ENCODE measurements around the gene AIPL1.
A peak's percentile ranks its signal among the peaks of the same experiment; 100 is the strongest.

AIPL1 gene

DNA sequence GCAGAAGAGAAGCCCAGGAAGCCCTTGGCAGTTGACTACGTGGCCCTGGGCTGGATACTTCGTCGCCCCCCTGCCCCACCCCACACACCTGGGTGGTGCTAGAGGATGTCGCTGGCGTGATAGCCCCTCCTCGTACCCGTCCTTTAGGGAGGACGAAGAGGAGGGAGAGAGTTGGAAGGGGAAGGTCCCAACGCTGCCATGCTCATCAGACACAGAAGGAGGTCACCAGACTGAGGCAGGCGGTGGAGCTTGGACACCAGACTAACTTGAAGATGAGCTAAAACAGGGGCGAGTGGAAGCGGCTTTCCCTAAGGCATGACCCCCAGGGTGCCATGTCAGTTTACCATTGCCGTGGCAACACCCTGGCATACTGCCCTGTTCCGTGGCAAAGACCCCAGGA, 11.0 kb downstream of the AIPL1 start:
- peak; percentile 48 for FAIRE-seq
- no peak for DNase-seq (ENCODE audit: insufficient read length, low spot score)

DNA sequence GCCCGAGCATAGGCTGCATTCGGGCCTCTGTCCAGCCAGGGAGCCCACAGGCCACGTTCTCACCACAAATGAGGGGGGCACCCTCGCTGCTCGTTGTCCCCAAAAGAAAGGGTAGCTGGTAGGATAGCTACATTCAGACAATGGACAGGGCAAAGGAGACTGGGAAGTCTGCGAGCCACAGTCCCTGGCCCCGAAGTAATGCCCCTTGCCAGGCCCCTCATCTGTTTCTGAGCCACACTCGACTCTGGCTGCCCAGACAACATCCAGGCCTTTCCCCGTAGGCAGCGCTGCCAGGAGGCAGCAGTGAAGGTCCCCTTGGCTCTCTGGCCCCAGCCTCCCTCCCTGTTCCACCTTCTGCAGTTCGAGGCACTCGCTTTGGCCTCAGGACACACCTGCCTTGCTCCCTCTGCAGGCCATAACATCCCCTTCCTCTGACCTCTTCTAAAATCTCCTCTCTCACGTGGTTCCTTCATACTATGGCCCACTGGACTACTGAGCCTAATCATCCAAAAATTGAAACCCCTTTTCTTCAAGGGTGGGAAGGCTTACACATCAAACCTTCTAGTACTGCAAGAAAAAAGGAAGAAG, 12.2 kb downstream of the AIPL1 start:
- no peak for DNase-seq (ENCODE audit: insufficient read length, low spot score)
- FAIRE-seq: no peak

DNA sequence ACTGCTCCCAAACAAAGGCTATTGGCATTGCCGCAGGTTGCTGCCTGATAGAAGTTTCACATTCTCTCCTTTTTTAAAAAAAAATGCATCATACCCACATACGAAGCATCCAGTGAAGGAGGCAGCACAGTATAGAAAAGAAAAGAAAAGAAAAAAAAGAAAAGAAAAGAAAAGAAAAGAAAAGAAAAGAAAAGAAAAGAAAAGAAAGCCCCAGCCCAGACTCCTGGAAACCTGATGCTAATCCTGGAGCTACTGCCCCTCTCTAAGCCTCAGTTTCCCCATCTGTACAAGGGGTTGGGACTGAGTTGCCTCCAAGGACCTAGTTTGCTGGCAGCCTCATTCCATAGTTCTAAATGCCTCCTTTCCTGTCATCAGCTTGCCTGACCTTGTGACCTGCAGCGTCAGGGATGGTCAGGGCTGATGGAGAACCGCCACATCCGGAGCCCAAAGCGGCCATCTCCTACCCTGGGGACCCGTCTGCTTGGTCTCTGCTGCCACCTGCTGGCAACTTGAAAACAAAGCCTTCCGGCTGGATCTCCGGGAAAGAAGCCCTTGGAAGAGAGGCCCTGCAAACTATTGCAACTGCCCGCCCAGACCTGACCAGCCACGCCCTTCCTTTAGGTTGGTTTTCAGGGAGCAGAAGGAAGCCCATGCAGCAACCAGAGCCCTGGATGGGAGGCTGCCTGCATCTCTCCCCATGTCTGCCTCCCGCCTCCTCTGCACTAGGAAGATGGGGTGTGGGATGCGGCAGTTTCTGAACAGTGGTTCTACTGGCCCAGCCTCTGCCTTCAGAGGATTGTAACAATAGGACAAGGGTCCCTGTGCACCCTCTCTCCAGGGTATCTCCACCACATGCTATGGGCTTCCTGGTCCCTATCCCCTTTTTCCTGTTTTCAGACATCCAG, 13.0 kb downstream of the AIPL1 start:
- peak; percentile 91 for DNase-seq (ENCODE audit: insufficient read length, low spot score)
- FAIRE-seq: peak; percentile 77

DNA sequence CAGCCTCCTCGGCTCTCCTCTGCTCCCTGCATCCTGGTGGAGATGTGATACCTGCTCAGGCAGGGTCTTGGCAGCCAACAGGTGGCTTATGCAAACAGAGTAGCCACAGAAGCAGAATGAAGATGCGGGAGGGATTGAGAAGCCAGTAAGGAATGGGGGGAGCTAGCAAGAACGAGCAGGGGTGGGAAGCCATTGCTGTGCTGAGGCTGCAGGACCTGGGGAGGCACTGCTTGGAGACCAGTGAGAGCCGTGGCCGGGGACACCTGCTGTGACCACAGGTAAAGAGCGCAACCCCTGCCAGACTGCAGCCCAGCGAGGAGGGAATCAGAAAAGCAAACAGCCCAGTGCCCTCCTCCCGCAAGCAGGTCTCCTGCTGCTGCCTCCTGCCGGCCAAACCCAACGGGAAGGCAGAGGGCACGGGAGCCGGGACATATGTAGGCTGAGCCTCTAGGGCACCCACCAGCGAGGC, 14.7 kb downstream of the AIPL1 start:
- DNase-seq (ENCODE audit: insufficient read length, low spot score): no peak
- no peak for FAIRE-seq

DNA sequence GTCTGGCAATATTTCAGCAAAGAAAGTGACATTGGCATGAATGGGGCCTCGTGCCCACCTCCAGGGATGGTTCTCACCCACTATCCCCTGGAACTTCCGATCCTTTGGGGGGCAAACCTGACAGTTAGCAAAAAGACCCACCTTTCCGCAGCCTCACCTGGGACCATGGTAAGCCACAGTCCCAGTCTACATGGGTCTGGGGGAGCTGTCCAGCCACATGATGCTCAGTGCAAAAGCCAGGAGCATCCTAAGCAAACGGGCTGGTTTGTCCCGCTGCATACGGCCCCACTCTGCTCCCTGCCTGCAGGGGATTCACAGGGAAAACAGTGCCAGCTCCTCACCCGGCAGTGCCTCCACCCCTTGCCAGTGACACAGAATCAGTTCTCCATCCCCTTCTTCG, 19.3 kb downstream of the AIPL1 start:
- DNase-seq (ENCODE audit: insufficient read length, low spot score): no peak
- no peak for FAIRE-seq

DNA sequence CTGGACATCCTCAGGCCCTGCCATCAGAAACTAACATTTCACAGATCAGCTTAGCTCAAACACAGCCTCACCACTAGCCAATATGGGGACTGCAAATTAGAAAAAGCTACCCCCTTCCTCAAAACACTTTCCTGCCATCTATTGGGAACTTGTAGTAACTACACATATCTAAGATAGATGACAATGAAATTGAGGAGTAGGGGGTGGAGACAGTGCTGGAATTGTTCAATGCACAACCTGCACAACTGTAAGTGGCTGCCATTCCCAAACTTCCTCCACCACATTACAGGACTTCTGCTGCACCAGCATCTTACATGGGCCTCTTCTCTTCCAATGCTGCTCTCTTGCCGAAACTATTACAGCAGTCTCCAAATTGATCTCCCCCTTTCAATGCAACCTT, 21.9 kb downstream of the AIPL1 start:
- DNase-seq (ENCODE audit: insufficient read length, low spot score): peak; percentile 63
- peak; percentile 84 for FAIRE-seq

DNA sequence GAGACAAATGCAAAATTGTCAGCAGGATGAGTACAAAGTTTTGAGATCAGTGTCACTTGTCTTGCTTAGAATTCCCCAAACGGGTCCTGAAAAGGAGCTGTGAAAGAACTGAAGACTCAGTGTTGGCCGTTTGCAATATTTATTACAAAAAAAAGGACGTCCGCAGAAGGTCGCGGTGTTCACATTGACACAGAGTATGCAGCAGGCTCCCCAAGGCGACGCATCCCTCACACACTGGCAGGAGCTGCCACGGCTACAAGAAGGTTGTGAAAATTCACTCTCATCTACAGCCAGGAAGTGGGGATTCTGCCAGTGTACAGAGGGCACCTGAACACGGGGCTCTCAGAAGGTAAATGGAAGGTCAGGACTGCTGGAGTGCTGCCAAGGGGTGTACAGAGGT, 26.2 kb downstream of the AIPL1 start:
- no peak for DNase-seq (ENCODE audit: insufficient read length, low spot score)
- FAIRE-seq: no peak

DNA sequence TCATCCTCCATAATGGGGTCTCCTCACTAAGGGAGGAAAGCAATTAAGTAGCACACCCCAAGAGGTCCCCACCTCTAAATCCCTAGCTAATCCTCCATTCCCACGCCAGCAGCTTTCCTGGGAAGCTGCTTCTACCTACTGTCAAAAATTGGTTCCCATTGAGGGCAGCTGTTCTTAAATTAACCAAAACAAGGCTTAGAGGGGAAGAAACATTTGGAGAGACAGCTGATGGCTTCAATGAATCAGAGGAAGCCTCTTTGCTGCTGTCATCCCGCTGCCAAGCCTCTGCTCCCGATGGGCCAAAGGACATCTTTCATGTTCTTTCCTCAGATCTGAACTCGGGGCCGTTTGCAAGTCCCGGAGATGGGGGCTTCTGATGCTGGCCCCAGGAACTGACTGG, 26.6 kb downstream of the AIPL1 start:
- DNase-seq (ENCODE audit: insufficient read length, low spot score) (no peak), FAIRE-seq (no peak)

DNA sequence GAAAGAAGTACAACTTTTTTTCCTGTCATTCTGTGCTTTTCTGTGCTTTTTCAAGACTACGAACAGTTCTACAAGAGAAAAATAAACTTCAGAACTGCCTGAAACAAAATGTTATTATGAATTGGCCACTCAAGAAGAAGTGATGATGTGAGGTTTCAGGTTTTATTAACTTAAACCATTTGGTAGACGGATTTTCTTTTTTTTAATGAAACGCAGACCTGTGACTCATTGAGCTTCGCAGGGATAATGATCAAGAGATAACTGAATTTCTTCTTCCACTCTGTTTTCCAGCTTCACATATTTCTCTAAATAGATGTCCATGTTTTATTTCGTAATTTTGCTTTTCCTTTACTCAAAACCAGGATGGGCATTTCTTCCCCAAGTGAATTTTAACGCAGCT, 32.7 kb downstream of the AIPL1 start:
- DNase-seq (ENCODE audit: insufficient read length, low spot score): no peak
- no peak for FAIRE-seq

DNA sequence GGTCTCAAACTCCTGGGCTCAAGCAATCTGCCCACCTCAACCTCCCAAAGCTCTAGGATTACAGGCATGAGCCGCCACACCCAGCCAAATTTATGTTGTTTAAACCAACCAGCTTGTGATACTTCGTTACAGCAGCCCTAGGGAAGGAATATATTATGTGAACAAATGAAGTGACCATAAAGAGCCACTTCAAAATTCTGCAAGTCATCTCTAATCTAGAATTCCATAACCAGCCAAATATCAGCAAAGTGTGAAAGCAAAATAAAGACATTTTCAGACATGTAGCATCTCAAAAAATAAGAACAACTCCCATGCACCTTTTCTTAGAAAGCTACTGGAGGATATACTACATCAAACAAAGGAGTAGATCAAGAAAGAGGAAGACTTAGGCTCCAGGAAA, 36.0 kb downstream of the AIPL1 start:
- DNase-seq (ENCODE audit: insufficient read length, low spot score): no peak

DNA sequence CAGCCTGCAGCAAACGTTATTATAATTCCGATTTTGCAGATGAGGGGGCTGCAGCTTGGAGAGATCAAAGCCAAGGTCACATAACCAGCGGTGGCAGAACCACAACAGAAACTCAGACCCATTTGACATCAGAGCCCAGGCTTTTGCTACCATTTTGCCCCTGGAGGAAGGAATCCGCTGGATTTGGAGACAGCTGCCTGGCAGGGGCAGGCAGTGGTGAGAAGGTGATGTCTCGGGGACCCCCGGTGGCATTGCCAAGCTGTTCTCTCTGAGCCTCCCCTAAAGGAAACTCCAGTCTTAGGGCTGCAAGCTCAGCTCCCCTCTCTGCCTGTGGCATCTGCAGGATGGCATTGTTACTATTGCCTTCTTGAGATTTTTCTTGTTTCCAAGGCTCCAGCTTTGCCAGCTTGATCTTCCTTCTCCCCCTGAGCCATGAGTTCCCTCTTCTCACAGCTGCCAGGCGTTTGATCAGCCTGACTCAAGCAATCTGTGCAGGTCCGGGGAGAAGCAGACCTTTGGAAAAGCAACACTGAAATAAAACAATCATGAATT, 40.8 kb downstream of the AIPL1 start:
- DNase-seq (ENCODE audit: insufficient read length, low spot score) (no peak), FAIRE-seq (no peak)

More for the DNA sequence above, 36.0 kb downstream of the AIPL1 start:
- FAIRE-seq: no peak

DNA sequence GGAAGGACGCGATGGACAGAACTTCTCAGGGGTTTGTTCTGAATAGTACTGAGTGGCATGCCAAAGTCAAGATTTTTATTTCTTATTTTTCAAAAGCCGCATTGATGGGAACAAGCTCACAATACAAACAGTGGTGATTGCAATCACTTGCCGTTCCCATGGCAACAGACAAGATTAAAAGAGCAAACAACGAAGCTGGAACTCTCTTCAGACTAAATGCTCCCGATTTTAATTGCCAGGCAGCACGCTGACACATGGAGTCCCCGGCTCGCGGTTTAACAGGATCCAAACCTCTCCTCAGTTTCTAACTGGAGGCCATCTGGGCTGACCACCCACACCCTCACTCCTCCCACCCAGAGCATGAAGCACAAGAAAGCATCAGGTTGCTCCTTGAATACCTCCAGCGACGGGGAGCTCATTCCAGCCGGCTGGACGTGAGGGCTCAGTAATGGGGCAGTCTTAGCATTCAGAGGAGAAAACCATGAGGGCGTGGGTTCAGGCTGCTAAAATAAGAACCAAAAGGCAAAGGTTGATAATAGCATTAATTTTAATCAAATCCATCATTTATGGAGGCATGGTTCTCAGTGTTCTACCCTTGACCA, 41.5 kb downstream of the AIPL1 start:
- no peak for FAIRE-seq
- no peak for DNase-seq (ENCODE audit: insufficient read length, low spot score)

DNA sequence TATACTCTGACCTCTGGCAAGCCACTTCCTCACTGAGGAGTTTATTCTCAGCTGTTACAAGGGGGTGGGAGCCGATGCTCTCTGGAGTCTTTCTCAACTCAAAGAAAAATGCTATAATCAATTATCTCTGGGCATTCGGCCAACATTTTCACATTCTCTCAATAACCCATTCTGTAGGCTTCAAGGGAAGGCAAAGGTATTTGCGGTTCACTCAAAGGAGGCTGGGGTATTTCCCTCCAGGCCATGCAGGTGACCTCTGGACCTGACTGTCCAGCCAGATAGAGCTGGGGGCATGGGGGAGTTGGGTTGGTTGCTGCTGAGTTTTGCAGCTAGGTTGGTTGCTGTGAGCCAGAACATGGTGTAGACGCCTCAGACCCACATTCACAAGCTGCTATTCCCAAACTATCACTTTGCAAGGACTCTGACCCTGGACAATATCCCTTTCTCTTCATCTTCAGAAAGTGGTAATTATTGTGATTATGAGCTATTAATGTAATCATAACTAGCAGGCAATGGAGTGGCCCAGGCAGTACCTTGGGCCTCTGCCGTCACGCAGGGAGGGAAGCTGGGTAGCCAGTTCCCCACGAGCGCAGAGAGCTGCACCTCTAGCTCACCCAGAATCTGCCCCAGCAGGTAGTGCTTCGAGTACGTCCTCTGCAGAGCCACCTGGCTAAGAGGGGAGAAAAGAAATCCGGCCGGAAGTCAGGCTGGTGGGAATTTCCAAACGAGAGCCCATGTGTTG, 42.1 kb downstream of the AIPL1 start:
- FAIRE-seq: no peak
- DNase-seq (ENCODE audit: insufficient read length, low spot score): no peak

DNA sequence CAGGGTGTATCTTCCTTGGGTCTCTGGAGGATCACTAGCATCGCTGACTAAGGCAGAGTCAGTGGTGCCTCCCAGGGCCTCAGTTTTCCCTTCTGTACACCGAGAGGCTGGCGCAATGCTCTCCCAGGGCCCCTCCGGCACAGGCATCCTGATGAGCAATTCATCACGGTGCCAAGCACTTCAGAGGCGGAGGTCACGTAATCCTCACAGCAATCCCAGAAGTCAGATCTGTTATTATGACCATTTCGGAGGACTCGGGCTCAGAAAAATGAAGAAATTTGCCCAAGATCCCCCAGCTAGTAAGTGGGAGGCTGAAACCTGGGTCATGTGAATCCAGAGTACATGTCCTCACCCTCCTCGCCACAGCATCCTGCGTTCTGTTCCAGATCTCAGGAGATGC, 46.5 kb downstream of the AIPL1 start:
- DNase-seq (ENCODE audit: insufficient read length, low spot score) (no peak), FAIRE-seq (no peak)

DNA sequence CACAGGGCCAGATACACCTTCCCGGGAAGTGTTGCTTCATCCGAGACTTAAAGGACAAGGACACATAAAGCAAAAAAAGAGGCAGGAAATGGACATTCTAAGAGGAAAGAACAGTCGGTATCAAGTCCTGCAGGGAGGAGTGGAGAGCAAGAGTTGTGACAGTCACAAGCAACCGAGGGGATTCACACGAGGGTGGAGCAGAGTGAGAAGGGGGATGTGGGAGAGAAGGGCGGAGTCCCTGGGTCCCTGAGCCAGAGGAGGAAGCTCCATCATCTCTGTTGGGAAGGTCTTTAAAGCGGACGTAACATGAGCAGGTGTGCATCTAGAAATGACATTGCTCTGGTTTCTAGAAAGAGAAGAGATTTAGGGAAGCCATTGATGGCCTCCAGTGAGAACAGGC, 47.1 kb downstream of the AIPL1 start:
- no peak for FAIRE-seq

DNA sequence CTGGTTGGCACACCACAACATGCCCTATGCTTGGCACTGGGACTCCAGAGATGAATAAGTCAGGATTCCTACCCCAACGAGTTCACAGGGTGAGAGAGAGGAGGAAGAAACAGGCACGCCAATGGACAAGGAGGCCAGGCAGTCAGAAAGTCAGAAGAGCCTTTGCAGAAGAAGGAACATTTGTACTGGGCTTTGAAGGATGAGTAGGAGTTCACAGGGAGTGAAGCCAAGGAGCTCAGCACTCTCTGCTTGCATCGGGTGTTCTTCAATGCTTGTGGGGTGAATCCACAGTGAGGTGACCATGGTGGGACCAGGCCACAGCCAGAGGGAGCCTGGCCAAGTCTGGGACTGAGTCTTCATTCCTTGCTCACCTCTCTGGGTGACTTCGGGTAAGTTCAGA, 47.5 kb downstream of the AIPL1 start:
- DNase-seq (ENCODE audit: insufficient read length, low spot score): no peak
- FAIRE-seq: no peak

More for the DNA sequence above, 47.1 kb downstream of the AIPL1 start:
- DNase-seq (ENCODE audit: insufficient read length, low spot score): no peak

DNA sequence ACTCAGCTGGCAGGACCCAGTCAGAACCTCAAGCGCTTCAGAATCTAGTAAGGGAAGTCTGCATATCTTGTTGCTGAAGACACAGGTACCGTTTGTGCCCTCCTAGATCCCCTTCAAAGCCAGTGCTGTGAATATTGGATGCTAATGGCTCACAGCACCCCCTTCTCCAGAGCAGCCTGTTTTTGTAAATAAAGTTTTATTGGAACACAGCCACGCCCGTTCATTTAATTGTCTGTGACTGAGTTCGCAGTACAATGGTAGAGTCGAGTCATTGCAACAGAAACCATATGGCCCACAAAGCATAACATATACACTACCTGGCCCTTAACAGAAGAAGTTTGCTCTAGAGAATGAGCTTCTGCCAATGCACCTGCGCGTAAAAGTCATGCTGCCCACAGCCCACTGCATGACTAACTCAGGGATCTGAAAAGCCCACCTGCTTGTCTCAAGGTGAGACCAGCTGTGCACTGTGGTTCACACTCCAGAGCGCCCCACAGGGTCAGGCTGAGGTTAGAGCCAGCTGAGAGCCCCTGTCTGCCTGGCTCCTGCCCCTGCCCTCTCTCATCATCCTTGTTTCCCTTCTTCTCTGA, 48.8 kb downstream of the AIPL1 start:
- FAIRE-seq (no peak), DNase-seq (ENCODE audit: insufficient read length, low spot score) (no peak)

DNA sequence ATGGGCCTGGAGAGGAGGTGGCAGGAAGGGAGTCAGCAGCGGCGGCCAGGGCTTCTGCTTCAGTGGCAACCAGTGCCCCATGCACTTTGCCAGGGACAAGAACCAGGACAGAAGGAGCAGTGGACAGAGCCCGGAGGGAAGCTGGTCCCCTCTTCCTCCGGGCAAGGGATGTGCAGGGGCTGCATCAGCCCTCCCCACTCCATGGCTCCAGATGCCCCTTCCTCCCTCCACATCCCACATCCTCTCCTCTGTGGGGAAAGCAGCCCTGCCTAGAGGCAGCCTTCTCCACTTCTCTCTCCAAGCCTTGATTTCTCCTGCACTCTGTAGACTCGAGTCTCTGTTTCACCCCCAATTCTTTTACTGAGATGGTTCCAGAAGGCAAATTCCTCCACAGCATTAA, 50.4 kb downstream of the AIPL1 start:
- FAIRE-seq (no peak), DNase-seq (ENCODE audit: insufficient read length, low spot score) (no peak)

DNA sequence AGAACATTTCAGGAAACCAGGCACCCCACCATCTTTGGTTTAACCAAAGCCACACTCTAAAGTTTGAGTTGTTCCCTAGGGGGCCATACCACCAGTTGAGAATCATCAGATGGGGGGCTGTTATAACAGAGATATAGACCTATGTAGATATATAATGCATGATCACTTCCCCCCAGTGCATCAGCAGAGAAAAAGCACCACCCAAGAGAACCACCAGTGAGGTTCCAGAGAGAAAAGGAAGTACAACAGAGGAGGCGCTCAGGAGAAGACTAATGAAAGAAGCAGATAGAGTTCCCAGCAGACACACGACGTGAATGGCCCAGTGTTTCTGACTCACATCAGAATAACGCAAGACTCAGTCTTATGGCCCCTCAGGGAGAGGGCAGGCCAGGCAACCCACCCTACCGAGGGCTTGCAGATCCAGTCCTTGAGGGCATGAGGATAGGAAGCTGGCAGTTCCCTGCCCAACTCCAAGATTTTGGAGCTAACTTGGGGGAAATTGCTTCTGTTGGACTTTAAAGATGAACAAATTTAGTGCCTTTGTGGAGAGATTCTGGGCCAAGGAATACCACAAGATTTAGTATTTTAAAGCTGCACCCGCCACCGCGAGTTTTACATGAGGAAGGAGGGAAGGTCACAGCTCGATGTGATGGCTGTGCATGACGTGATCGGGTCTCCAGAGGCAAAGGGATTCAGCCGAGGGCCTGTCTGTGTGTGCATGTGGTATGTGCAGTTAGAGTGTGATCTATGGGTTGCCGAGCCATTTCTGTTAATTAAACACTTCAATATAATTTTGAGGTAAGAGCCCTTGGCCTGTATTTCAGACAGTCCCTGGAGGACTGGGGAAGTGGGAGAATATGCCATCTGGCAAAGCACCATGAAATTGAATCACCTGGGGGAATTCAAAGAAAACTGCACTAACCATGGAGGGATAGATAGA, 53.1 kb downstream of the AIPL1 start:
- DNase-seq (ENCODE audit: insufficient read length, low spot score): no peak
- FAIRE-seq: no peak
